ENCODE data around the gene SENP3.

DNA sequence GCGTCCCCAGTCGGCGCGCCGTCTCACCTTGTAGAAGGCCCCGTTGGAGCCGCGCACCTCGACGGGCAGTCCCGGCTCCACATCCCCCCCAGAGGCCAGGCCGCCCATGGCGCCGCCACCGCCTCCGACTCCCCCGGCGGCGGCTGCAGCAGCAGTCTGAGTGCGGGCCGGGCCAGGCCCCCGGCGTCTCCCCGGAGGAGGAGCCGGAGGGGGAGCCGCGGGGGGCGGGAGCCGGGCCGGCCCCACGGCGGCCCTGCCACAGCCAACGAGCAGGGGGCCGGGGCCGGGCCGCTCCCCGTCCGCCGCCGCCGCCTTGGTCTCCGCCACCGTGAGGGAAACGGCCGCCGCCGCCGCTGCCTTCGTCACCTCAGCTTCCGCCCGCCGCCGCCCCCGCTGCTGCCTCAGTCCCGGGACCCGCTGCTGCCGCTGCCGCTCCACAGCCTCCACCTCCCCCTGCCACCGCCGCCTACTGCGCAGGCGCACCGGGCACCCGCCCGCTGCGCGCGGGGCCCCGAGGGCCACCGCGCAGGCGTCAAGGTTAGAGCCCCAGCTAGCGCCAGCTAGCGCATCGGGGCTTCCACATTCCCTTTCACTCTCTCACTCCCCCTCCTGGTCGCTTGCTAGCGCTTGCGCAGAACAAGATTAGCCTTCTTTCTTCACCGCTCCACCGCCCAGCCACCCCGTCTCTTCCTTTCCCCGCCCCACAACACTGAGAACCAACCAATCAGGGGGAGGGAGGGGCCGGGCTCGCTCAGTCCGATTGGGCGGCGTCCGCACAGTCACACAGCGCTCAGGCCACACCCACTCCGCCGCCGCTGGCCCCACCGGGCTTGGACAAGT lies 52.9 kb downstream of the SENP3 start, which contains the start of gene FXR2:
- TF ChIP-seq SIN3A (IDR thresholded peaks at IDR 0.05; ENCODE audit: borderline replicate concordance, insufficient read depth, low read length) (0 out of 2 replicates have a peak, but pooled peaks have one; percentile 72), POLR2AphosphoS5 (IDR thresholded peaks at IDR 0.05; ENCODE audit: low read depth, low read length) (peak; percentile 77), TAF1 (IDR thresholded peaks at IDR 0.05; ENCODE audit: borderline replicate concordance, insufficient read depth, low read length) (peak; percentile 83)

Data from PFSK-1 (cell line).